Thyroid gland (tissue), 4 donors: ENCODE data around the gene EFHD1.

Source experiments
- POLR2A ChIP-seq, 2 donors: fragments of 450-650 bp; IDR thresholded peaks; one replicate each; pipeline ENCODE4 v1.6.1; 2017; ENCODE audit warnings: antibody characterized with exemption in 2 of 2, mild to moderate bottlenecking in 2 of 2, moderate library complexity in 1 of 2
- TF ChIP-seq, protein P1 (sequence below), 6 experiments: fragments of 200-600 bp in 3 of 6; fragments of 450-650 bp in 3 of 6; sonication (generic) in 3 of 6; IDR thresholded peaks; one replicate each; pipeline ENCODE4 v1.5.1; 2016 to 2019; ENCODE audit warnings: antibody characterized with exemption in 6 of 6, mild to moderate bottlenecking in 2 of 6, inconsistent platforms in 1 of 6, moderate library complexity in 1 of 6

DNA sequence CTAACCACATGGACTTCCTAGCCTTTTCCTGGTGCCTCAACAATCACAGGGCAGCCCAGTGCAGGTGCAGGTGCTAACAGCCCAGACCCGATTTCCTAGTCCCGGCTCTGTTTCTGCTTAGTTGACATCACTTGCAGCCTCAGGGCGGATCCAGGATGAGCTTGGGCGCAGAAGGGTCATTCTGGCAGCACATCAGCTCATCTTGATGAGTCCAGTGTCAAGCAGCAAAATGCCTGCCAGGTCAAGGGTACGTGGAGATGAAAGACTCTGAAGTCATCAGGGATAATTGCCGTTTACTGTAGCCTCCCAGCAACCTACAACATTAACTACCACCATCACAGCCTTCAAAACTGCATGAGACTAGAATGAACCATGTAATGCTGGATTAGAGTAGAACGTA lies 39.4 kb upstream of the EFHD1 start:
- TF ChIP-seq, protein P1, sequence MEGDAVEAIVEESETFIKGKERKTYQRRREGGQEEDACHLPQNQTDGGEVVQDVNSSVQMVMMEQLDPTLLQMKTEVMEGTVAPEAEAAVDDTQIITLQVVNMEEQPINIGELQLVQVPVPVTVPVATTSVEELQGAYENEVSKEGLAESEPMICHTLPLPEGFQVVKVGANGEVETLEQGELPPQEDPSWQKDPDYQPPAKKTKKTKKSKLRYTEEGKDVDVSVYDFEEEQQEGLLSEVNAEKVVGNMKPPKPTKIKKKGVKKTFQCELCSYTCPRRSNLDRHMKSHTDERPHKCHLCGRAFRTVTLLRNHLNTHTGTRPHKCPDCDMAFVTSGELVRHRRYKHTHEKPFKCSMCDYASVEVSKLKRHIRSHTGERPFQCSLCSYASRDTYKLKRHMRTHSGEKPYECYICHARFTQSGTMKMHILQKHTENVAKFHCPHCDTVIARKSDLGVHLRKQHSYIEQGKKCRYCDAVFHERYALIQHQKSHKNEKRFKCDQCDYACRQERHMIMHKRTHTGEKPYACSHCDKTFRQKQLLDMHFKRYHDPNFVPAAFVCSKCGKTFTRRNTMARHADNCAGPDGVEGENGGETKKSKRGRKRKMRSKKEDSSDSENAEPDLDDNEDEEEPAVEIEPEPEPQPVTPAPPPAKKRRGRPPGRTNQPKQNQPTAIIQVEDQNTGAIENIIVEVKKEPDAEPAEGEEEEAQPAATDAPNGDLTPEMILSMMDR (IDR thresholded peaks at IDR 0.05), result no peak
- no peak for TF ChIP-seq POLR2A (IDR thresholded peaks at IDR 0.05)
